GM18507 (cell line): ENCODE data around the gene GPS2.
"Not testable (repeated sequence)": the region's sequence is repeated elsewhere in the genome, so short reads cannot be mapped to it uniquely, and the experiment has no call there.

ENCODE experiments used
- DNase-seq: peaks from one replicate; pipeline ENCODE4 v3.0.0; 2011; ENCODE audit warnings: low read depth; ENCODE audit not compliant: insufficient read length; ENCODE audit errors: extremely low spot score
- FAIRE-seq: peaks from 2 replicates; lab custom pipeline; 2011; peaks lifted over from hg19 to GRCh38; lab: Jason Lieb, UNC

Gene GPS2

DNA sequence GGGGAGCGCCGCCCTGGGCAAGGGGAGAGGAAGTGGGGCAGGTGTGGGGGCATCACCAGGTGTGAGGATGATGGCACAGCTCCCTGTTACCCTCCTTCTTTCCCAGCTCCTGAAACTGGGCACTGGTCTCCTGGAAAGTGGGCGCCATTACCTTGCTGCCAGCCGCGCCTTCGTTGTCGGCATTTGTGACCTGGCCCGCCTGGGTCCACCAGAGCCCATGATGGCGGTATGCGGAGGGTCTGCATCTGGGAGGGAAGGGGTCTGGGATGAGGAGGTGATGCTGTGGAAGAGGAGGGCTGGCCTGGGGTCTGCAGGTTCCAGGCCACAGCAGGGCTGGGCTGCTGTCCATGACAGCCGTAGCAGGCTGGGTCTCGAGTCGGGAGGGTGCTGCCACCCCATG, 26.7 kb upstream of the GPS2 start:
- FAIRE-seq (no peak), DNase-seq (no peak)

DNA sequence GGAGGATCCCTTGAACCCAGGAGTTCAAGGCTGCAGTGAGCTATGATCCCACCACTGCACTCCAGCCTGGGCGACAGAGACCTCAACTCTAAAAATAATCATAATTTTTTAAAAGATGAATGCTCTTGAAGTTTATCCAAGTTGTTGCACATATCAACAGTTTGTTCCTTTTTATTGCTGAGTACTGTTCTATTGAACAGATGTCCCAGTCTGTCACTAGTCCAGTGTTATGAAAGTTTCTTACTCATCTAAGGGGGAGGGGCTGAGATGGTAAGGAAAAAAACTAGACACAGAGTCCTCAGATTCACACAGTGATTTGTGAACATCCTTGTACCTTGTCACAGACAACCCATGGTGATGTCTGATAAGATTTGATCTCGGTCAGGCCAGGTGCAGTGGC, 25.0 kb upstream of the GPS2 start:
- FAIRE-seq (no peak), DNase-seq (no peak)

DNA sequence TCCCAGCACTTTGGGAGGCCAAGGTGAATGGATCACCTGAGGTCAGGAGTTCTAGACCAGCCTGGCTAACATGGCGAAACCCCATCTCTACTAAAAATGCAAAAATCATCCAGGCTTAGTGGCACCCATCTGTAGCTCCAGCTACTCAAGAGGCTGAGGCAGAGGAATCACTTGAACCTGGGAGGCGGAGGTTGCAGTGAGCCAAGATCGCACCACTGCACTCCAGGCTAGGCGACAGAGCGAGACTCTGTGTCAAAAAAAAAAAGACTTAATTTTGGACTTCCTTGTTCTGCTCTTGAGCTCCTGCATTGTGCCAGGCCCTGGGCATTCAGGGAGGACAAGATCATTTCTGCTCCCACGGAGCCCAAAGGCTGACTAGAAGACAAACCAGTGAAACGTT, 22.4 kb upstream of the GPS2 start:
- FAIRE-seq, result not testable (repeated sequence)

DNA sequence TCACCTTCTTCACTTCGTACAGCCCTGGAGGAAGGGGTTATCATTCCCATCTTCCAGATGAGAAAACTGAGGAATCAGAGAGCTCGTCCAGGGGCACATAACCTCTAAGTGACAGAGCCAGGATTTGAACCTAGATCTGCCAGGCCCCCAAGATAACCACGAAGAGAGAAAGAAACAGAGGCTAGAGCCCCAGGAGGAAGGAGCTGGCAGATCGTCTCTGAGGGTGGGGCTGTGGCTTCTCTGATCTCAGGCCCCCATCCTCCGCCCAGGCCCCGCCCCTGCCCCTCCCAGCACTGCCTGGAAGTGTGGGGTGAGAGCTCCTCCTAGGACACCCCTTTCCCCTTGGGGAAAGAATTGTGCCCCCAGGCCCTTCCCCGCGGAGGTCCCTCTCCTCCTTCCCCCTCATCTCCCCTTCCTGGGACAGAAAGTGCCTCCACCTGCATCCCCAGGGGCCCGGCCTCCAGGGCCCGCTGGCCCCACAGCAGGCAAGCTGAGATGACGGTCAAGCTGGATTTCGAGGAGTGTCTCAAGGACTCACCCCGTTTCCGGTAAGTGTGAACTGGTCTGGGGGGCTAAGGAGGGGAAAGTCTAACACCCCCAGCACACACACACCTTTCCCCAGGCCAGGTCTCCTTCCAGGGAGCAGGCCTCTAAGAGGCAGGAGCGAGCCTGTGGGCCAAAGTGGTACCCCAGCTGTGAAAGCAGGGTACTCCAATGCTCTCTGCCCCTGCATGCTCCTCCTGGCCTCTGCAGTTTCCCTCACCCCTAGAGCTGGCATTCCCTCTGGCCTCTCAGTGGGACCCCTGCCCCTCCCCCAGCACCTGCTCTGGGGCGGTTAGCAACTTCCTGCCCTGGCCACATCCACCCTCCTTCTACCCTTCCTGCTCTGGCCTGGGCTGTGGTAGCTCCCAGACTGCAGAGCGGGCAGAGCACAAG, 21.3 kb upstream of the GPS2 start, which contains the start of gene ACAP1:
Gene ACAP1, plus strand, starts transcription at position 290 of the 936 bp plus-strand sequence. Its CDS starts 206 bp downstream, at position 496.
- peak; percentile 93 for FAIRE-seq

More for the DNA sequence above, 22.4 kb upstream of the GPS2 start:
- DNase-seq, result not testable (repeated sequence)

DNA sequence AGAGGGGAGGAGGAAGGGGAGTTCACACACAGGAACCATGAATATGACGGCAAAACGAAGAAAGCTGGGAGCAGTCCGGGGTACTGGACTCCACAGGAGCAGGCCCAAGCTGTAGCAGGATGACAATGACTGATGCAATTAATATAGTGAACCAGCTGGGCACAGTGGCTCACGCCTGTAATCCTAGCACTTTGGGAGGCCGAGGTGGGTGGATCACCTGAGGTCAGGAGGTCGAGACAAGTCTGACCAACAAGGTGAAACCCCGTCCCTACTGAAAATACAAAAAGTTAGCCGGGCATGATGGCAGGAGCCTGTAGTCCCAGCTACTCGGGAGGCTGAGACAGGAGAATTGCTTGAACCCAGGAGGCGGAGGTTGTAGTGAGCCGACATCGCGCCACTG, 20.6 kb upstream of the GPS2 start:
- FAIRE-seq, DNase-seq: not testable (repeated sequence)

More for the DNA sequence above, 21.3 kb upstream of the GPS2 start, which contains the start of gene ACAP1:
- no peak for DNase-seq

DNA sequence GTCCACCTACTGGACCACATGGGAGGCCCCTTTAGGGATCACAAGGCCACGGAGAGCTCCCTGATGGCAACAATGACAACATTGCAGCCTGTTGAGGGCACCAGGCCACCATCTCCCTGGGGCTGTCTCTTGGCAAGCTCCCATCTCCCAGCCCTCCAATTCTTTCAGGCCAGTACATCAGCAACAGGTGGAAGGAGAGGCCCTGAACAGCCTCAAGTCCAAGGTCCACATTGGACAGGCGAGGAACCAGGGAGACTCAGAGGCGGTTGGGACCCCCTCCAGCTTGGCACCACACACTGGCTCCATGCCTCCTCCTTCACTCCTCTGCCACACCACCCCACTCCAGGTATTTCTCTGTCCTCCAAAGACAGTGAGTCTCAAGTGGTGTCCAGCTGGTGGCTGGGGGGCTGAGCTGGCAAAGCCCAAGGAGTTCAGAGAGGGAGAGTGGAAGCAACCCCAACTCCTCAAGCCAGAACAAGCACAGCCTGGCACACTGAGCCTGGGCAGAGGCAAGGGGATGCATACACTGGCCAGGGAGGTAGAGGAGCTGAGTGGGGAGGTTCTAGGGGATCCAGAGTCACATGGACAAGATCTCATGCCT, 19.9 kb upstream of the GPS2 start:
- FAIRE-seq (no peak), DNase-seq (no peak)

DNA sequence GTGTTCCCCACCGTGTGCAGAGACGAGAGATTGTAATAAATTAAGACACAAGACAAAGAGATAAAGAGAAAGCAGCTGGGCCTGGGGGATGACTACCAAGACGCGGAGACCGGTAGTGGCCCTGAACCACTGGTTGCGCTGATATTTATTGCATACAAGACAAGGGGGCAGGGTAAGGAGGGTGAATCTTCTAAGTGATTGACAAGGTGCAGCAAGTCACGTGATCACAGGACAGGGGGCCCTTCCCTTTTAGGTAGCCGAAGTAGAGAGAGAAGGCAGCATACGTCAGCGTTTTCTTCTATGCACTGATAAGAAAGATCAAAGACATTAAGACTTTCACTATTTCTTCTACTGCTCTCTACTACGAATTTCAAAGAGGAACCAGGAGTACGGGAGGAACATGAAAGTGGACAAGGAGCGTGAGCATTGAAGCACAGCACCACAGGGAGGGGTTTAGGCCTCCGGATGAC, 17.5 kb upstream of the GPS2 start:
- peak; percentile 62 for FAIRE-seq
- DNase-seq, result not testable (repeated sequence)

DNA sequence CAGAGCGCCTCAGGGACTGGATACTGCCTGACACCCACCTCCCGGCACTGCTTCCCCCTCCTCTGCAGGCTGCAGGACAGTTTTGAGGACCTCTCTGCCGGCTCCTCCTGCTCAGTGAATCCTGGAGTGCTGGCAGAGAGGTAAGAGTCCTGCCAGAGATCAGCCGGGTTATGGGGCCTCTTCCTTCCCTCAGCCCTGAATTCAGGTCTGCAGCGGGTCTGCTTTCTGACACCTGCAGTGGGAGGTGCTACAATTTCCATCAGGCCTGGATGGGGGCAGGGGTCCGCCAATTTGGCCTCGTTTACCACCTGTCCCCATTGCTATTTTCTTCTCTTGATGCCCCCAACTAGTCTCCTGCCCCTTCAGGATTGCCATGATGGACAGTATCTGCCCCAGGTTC, 17.0 kb upstream of the GPS2 start:
- FAIRE-seq, result no peak
- DNase-seq, result no peak

DNA sequence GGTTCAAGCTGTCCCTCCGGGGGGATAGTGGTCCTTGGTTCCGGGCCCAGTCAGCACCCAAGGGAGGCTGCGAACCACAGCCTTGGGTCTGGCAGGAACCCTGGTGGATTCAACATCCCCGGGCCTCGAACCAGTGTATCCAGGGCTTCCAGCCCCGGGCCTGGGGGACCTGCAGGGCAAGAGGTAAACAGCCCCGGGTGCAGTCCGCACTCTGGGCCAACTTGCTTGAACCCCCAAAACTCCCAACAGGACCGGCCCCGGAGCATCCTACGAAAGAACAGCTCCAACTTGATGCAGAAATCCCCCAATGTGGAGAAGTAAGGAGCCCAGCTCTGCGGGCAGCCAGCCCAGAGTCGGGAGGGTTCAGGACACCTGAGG, 15.5 kb upstream of the GPS2 start:
- no peak for DNase-seq
- FAIRE-seq, result no peak

DNA sequence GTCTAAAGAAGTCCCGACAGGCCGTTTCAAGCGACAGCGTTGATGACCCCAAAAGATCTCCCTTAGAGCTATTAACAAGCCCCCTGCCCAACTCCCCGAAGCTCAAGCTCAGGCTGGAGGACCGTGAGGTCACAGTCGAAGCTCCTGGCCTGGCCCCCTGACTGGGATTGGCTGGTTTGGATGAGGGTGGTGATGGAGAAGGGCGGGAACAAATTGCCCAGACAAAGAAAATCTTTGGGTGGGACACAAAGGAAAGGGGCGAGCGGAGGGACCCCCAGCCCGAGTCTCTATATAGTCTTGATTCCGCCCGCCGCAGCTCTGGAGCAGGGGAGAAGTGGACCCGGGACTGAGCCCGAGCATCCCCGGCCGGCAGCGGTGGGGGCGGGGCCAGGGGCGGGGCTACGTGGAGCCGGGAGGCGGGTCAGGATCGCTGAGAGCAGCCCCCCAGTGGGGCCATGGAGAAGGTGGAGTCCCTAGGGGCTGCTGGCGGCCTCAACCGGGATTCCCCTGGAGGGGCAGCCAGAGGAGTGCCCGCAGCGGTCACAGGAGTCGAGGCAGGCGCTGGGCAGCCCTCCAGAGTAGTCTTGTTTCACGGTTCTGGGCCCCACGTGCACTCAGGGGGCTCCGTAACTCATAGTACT, 15.0 kb upstream of the GPS2 start:
- FAIRE-seq, result no peak
- DNase-seq, result no peak

DNA sequence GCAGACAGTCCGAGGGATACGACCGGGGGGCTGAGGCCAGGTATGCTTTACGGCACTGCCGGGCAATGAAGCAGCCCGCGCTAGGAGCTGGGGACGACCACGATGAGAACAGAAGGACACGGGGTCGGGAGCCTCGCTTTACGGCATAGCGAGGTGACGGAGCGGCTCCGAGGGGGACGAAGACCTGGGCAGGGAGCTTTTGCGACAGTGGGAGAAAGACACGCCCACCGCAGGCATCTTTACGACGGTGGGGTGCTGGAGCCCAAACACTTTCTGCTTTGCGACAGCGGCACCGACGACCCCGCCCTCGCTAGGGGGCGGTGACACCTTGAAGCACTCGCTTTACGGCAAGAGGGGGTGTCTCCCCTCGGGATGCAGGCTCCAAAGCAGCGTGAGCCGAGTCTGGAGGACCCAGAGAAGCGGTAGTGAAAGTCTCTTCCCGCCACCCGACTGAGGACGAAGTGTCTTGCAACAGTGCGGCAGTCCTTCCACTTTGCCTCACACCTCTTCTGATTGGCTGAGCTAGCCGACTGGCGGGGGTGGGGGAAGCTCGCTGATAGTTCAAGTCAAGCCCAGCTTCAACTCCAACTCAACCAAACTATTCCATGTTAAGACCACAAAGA, 14.3 kb upstream of the GPS2 start:
- FAIRE-seq (peak; percentile 100), DNase-seq (peak; percentile 96)

DNA sequence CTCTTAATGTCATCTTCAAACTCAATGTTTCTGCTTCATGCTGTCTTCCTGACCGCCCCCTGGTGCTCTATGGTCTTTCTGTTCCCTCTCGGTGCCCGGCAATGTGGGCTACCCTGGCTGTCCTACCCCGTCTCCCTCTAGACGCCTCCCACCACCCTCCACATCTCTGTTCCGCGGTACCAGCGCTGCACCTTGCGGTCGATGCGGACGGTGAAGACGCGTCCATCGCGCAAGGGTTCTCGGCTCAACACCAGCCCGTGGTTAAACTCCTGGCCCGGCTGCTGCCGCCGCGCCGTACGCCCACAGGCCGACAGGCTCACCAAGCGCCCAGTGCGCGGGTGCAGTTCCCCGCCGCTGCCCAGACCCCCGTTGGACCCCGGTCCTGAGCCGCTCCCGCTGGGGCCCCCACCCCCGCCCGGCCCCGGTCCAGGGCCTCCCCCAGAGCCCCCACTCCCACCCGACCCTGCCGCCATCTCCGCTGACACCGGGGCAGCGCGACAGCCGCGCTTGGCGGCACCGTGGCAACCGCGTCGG, 13.7 kb upstream of the GPS2 start, which contains the start of gene NEURL4:
Gene NEURL4, minus strand, starts transcription at position 496 of the 534 bp plus-strand sequence. Its CDS starts 23 bp downstream, at position 473.
- DNase-seq, result no peak

DNA sequence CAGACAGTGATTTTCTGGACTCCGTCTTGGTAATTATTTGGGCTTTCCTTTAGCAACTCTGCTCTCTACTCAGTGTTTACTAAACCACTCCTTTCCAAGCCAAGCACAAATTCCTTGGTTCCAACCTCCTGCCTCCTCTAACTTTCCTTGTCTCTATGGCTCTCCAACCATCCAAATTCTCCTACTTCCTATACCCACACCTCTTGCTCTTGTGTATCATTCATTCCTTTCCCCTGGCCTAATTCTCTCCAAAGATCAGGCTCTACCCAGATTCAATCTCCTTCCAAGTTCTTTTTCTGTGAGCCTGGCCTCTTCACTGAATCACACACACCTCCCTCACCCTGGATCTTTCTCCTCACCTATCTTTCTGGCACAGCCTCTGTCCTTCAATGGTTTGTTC, 12.8 kb upstream of the GPS2 start:
- FAIRE-seq, result no peak
- DNase-seq, result no peak

More for the DNA sequence above, 13.7 kb upstream of the GPS2 start, which contains the start of gene NEURL4:
- peak; percentile 67 for FAIRE-seq

DNA sequence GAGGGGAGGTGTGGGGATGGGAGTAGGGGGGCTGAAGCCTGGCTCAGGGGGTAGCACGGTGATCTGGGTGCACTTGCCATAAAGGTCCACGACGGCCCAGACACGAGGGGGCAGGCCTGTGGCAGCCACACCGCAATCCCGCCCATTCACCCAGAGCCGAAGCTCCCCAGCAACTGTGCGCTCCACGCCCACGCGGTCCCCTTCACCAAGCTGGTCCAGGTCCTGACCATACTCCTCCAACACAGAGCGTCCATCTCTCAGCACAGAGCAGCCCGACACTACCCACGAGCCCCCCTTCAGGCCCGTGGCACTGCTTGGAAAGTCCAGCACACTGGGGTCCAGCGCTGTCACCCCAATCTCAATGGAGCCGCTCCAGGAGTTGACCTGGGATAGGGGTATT, 12.3 kb upstream of the GPS2 start:
- FAIRE-seq (no peak), DNase-seq (no peak)

DNA sequence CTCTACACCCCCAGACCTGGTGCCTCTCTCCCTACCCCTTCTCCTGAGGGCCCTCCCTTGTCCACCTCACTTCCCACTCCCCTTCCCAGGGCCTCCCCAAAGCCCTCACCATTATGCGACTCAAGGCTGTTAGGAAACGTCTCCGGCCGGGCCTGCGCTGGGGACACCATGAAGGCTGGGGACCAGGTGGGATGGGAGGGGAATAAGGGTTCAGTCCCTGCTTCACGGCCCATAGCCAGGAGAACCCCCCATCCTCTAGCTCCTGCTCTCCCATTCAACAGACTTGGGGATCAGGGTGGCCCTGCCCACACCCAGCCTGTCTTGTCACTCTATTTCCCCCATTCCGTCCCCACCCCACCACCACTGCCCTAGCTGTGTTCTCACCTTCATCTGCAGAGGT, 11.9 kb upstream of the GPS2 start:
- DNase-seq (no peak), FAIRE-seq (no peak)

DNA sequence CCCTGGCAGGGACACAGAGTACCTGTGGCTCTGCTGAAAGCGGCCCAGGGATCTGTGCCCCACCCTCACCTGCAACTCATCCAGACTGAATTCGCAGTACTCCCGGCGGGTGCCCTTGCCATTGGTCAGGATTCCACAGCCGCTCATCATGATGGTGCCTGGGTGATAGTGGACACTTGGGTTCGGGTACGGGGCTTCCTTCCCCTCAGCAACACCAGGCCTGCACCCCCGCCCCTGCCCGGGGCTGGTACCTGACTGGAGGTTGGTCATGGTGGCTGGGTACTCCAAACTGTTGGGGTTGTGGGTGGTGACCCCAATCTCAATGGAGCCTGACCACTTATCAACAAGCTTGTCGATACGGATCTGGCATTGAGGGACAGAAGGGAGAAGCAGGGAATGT, 11.0 kb upstream of the GPS2 start:
- no peak for FAIRE-seq
- no peak for DNase-seq

DNA sequence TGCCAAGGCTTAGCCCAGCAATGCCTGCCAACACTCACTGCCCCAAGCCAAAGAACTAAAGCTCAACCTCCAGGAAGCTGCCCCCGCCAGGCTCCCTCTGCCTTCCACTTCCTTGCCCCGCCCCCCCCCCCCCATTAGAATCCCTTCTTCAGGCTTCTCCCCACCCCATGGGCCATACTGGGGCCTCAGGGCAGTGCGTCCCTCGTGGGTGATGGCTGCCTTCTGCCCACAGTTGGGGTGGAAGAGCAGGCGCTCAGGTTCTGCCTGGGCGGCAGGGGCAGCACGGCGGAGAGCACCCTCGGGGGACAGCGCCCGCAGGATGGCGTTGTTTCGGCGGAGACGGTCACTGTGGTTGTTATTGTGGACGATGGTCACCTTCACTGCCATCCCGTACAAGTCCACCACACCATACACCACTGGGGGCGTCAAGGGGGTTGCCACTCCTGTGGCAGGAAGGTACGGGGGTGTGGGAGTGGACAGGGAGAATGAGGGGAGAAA, 9.9 kb upstream of the GPS2 start:
- FAIRE-seq (no peak), DNase-seq (no peak)

DNA sequence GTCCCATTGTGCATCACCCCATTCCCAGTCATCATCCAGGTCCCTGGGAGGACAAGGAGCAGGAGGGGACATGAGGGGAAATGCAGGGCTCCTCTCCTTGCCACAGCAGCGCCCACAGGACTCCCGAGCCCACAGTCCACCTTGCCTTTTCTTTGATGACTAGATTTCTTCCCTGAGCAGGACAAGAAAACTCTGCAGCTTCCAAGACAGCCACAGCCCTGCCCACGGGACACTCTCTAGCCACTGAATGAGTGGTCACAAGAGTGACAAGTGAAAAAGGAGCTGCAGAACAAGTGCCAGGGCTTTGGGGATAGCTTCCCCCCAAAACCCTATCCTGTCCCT, 9.2 kb upstream of the GPS2 start:
- DNase-seq (no peak), FAIRE-seq (no peak)

DNA sequence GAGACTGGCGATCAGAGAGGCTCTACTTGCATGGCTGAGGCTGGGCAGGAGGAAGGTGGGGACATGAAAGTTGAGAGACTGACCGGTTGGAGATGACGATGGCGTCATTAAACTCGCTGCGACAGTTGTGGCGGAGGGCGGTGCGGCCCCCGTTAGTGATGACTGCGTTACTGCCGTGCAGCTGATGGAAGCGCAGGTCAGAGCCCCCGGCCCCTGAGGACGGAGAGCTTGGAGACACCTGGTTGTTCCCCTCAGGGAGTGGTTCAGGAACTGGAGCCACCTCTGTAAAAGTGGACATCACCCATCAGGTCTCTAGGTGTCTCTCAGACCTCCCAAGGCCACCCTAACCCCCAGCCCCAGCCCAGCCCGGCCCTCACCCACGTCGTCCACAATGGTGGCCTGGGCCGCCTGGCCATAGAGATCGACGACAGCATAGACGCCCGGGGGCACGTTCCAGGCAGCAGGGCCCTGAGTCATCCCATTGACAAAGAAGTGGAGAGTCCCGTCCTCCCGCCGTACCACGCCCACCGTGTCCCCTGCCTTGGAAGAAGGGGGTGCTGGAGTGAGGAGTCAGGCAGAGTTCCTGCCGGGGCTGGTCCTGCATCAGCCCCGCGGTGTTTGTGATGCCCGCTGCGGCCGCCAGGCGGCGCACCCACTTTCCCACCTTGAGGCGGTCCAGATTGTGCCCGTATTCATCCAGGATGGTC, 8.7 kb upstream of the GPS2 start:
- peak; percentile 66 for FAIRE-seq
- no peak for DNase-seq
